GM12878 (cell line): ENCODE measurements around the gene NKX1-1. TPM values are rescaled to one million over a fixed set of nuclear protein-coding genes. Genes with fewer than 3 reads are reported as not detected.

Experiments
- ATAC-seq: fragments of 200-7000 bp; cut with Tn5 transposase; 3 replicates; pipeline ENCODE4 v1.9.1; 2020; ENCODE audit warnings: mild to moderate bottlenecking, moderate library complexity
- BruUV-seq: library from RNA; stranded (reverse); fragments of 400-500 nt; replicated peaks from 2 replicates; lab custom pipeline; 2021; lab: Mats Ljungman, UMichigan
- CTCF ChIA-PET: fragments of 300-600 bp; sonication (Branson Sonifier 250); formaldehyde crosslinking; extraction: SDS; loops from one replicate; lab custom pipeline; 2021; ENCODE audit warnings: inconsistent platforms; lab: Yijun Ruan, JAX
- POLR2A ChIA-PET: fragments of 350-600 bp; formaldehyde crosslinking; extraction: SDS; loops from one replicate; lab custom pipeline; 2021; ENCODE audit warnings: inconsistent platforms; lab: Charles Lee
- RAD21 ChIA-PET: fragments of 300-600 bp; sonication (Branson Sonifier 250); formaldehyde crosslinking; loops from one replicate; lab custom pipeline; 2023; ENCODE audit warnings: antibody characterized with exemption; ENCODE audit not compliant: unreplicated experiment; lab: Charles Lee
- SMC1A ChIA-PET: fragments of 300-600 bp; sonication (Branson Sonifier 250); formaldehyde crosslinking; loops from one replicate; lab custom pipeline; 2023; ENCODE audit not compliant: unreplicated experiment, uncharacterized antibody; lab: Charles Lee
- DNase-seq: peaks from one replicate; pipeline ENCODE4 v3.0.0-alpha.2; 2011; ENCODE audit warnings: low read depth, low spot score
- FAIRE-seq: peaks from 3 replicates; lab custom pipeline; 2011; peaks lifted over from hg19 to GRCh38; lab: Jason Lieb, UNC
- H2AFZ ChIP-seq: 2 replicates; pipeline ENCODE4 v1.6.0; 2011; ENCODE audit warnings: low read depth, low read length, control low read depth; ENCODE audit not compliant: control insufficient read depth
- H3K27ac ChIP-seq: 2 replicates; pipeline ENCODE4 v1.5.1; 2011; ENCODE audit warnings: control low read depth; ENCODE audit not compliant: control insufficient read depth, insufficient read depth
- H3K27me3 ChIP-seq, 2 experiments: replicated peaks in 1 of 2; 2 replicates each; pipeline versions ENCODE4 v1.6.0 to v1.6.1; 2011; ENCODE audit warnings: low read length in 1 of 2; ENCODE audit not compliant: control insufficient read depth in 2 of 2, insufficient read depth in 2 of 2
- H3K36me3 ChIP-seq, 2 experiments: 2 replicates each; pipeline ENCODE4 v1.5.1; 2011; ENCODE audit warnings: low read length in 1 of 2; ENCODE audit not compliant: control insufficient read depth in 2 of 2, insufficient read depth in 2 of 2
- H3K4me1 ChIP-seq: 2 replicates; pipeline ENCODE4 v1.6.1; 2011; ENCODE audit warnings: mild to moderate bottlenecking, low read length, moderate library complexity, mixed read lengths; ENCODE audit not compliant: control insufficient read depth, insufficient read depth
- H3K4me2 ChIP-seq: 2 replicates; pipeline ENCODE4 v1.6.0; 2011; ENCODE audit warnings: control low read depth; ENCODE audit not compliant: control insufficient read depth, insufficient read depth
- H3K4me3 ChIP-seq: fragments of 200-600 bp; sonication (generic); 2 replicates; pipeline ENCODE4 v1.5.1; 2016
- H3K79me2 ChIP-seq: 2 replicates; pipeline ENCODE4 v1.6.0; 2011; ENCODE audit warnings: low read length; ENCODE audit not compliant: control insufficient read depth, insufficient read depth
- H3K9ac ChIP-seq: 2 replicates; pipeline ENCODE4 v1.8.0; 2011; ENCODE audit warnings: low read length, control low read depth, mixed read lengths; ENCODE audit not compliant: control insufficient read depth, insufficient read depth
- H3K9me3 ChIP-seq: replicated peaks from 3 replicates; pipeline ENCODE4 v1.5.1; 2011; ENCODE audit warnings: mild to moderate bottlenecking, low read length; ENCODE audit not compliant: control insufficient read depth, insufficient read depth
- H4K20me1 ChIP-seq: 2 replicates; pipeline ENCODE4 v1.6.0; 2011; ENCODE audit not compliant: control insufficient read depth, insufficient read depth
- CEBPB ChIP-seq, 2 experiments: fragments of 150-350 bp in 1 of 2; IDR thresholded peaks; 2 replicates each; pipeline ENCODE4 v1.6.1; 2012 to 2014; ENCODE audit warnings: low read depth in 2 of 2, low read length in 2 of 2, borderline replicate concordance in 1 of 2, inconsistent platforms in 1 of 2
- EGR1 ChIP-seq, 2 experiments: IDR thresholded peaks; 1 replicate in 1 of 2; 2 replicates in 1 of 2; pipeline ENCODE4 v1.6.1; 2011 to 2012; ENCODE audit warnings: low read depth in 2 of 2, low read length in 2 of 2, borderline replicate concordance in 1 of 2, mild to moderate bottlenecking in 1 of 2, moderate library complexity in 1 of 2
- MYB ChIP-seq: fragments of 150-350 bp; IDR thresholded peaks from 2 replicates; pipeline ENCODE4 v1.6.1; 2014; ENCODE audit warnings: mild to moderate bottlenecking, low read depth, low read length, borderline replicate concordance
- NFXL1 ChIP-seq: fragments of 450-650 bp; IDR thresholded peaks from 2 replicates; pipeline ENCODE4 v1.6.1; 2017; ENCODE audit warnings: antibody characterized with exemption, mild to moderate bottlenecking, borderline replicate concordance
- NR2C1 ChIP-seq: fragments of 450-650 bp; IDR thresholded peaks from 2 replicates; pipeline ENCODE4 v1.6.1; 2017; ENCODE audit warnings: antibody characterized with exemption, mild to moderate bottlenecking, moderate library complexity
- NR2C2 ChIP-seq: IDR thresholded peaks from 2 replicates; pipeline ENCODE4 v1.6.1; 2011; ENCODE audit warnings: borderline replicate concordance, low read depth; ENCODE audit not compliant: control insufficient read depth, insufficient read length
- PAX8 ChIP-seq: fragments of 450-650 bp; IDR thresholded peaks from 2 replicates; pipeline ENCODE4 v1.6.1; 2017; ENCODE audit warnings: mild to moderate bottlenecking, moderate library complexity
- POLR2A ChIP-seq: IDR thresholded peaks from 2 replicates; pipeline ENCODE4 v1.6.1; 2011; ENCODE audit warnings: low read depth, mild to moderate bottlenecking, low read length
- PRDM15 ChIP-seq: fragments of 450-650 bp; formaldehyde crosslinking; IDR thresholded peaks from 2 replicates; pipeline ENCODE4 v1.4.0; 2020; ENCODE audit warnings: mild to moderate bottlenecking, moderate library complexity
- RB1 ChIP-seq: fragments of 450-650 bp; formaldehyde crosslinking; IDR thresholded peaks from 2 replicates; pipeline ENCODE4 v1.6.1; 2017; ENCODE audit warnings: mild to moderate bottlenecking, borderline replicate concordance
- SIX5 ChIP-seq: IDR thresholded peaks from 2 replicates; pipeline ENCODE4 v1.6.1; 2011; ENCODE audit warnings: mild to moderate bottlenecking, low read depth, low read length, moderate library complexity; ENCODE audit not compliant: severe bottlenecking
- SMAD5 ChIP-seq: IDR thresholded peaks from 2 replicates; pipeline ENCODE4 v1.6.1; 2016; ENCODE audit warnings: antibody characterized with exemption, low read depth
- YBX1 ChIP-seq: fragments of 450-650 bp; IDR thresholded peaks from 2 replicates; pipeline ENCODE4 v1.6.1; 2016; ENCODE audit warnings: antibody characterized with exemption
- WGBS: methylation state at CpG from one replicate; pipeline ENCODE4 v1.1.6; 2016; ENCODE audit warnings: low lambda C conversion rate; ENCODE audit not compliant: insufficient replicate concordance, insufficient coverage; ENCODE audit errors: missing lambda C conversion rate; 5-methylcytosine and 5-hydroxymethylcytosine counted together
- in situ Hi-C: fragments of 300-500 bp; cut with MboI; formaldehyde crosslinking; loops from 9 replicates; pipeline ENCODE4 v1.14.3; 2018; ENCODE audit warnings: mixed read lengths
- intact Hi-C: fragments of 100-400 bp; cut with micrococcal nuclease; formaldehyde crosslinking; loops from one replicate; pipeline ENCODE4 v1.14.2; 2022; ENCODE audit not compliant: unreplicated experiment
- polyA plus RNA-seq, 11 experiments: library from polyadenylated mRNA; depleted of rRNA in 4 of 11; unstranded in 6 of 11; stranded (reverse) in 5 of 11; fragments of >200 nt; fragmentation: Nextera tagmentation in 4 of 11; fragmentation: Illumina TruSeq in 1 of 11; extraction: Ambion mirVana in 4 of 11; extraction: Trizol in 1 of 11; gene quantifications; 1 replicate in 1 of 11; 2 replicates in 10 of 11; pipeline versions ENCODE4 v1.2.1 to v1.2.3, GENCODE V29; 2011 to 2016; ENCODE audit warnings: inconsistent platforms in 2 of 11, missing spikeins in 2 of 11, low read depth in 1 of 11
- total RNA-seq, 4 experiments: library from RNA; depleted of rRNA in 3 of 4; stranded (reverse); fragments of >200 nt in 3 of 4; fragmentation: Illumina TruSeq in 1 of 4; extraction: Trizol in 1 of 4; gene quantifications; 2 replicates each; pipeline versions ENCODE4 v1.2.1 to v1.2.3, GENCODE V29; 2013 to 2021
- TF ChIP-seq, protein P1 (sequence below): fragments of 450-650 bp; IDR thresholded peaks from 2 replicates; pipeline ENCODE4 v1.6.1; 2017; ENCODE audit warnings: low read depth, mild to moderate bottlenecking, moderate library complexity
- TF ChIP-seq, protein P2 (sequence below), 3 experiments: IDR thresholded peaks in 2 of 3; conservative IDR thresholded peaks in 1 of 3; 2 replicates each; pipeline ENCODE4 v1.5.1; 2011; ENCODE audit warnings: low read depth in 3 of 3, low read length in 3 of 3, mild to moderate bottlenecking in 3 of 3, control low read depth in 2 of 3, moderate library complexity in 2 of 3, inconsistent platforms in 1 of 3, mixed read lengths in 1 of 3; ENCODE audit not compliant: control insufficient read depth in 2 of 3, insufficient read depth in 1 of 3; ENCODE audit errors: extremely low read depth in 1 of 3

The NKX1-1 gene
- total and polyA plus RNA-seq, 10 of the 15 experiments (the other 5 are each of a cell fraction or from before 2014, with no cell fraction given) = not detected

GRCh38 chr4:1381181-1381621, 25.0 kb downstream of the NKX1-1 start (continued):
- no peak for TF ChIP-seq RB1
- TF ChIP-seq, all 136 proteins: peak for 0

DNA sequence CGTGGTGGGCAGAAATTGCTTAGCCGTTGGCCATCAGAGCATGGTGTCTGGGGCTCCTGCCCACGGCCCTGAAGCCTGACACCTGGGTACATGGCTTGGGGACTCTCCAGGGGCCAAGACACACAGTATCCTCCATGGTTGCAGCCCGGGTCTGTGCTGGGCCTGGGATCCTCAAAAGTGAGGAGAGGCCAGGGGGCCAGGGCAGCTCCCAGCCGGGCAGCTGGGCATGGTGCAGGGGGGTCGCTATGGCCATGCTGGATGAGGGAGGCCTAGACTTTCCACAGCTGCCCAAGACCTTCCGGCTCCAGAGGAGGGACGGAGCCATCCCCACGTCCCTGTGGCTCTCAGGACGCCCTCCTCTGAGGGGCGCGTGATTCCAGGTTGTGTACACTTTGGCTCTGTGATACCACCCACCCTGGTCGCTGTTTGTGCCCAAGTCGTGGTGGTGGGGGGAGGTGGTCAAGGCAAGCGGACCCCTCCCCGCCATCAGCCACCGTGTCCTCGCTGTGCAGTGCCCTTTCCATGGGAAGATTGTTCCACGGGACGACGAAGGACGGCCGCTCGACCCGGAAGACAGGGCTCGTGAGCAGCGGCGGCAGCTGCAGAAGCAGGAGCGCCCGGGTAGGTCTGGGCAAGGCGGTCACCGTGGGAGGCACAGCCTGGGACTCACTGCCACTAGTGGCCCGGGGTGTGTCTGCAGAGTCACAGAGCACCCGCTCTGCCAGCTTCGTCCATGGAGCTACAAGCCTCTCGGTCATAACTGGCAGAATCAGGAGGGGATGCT, 25.7 kb downstream of the NKX1-1 start:
- Histone ChIP-seq H2AFZ (no peak overlapping the region), H3K79me2 (no peaks in the 10 kb centered on the region), H3K27ac (no peak overlapping the region), H4K20me1 (no peaks in the 10 kb centered on the region), H3K9ac (no peak overlapping the region), H3K36me3 (no peaks in the 10 kb centered on the region; a peak in 1 of 4 replicates), H3K27me3 (no peaks in the 10 kb centered on the region), H3K4me3 (no peak overlapping the region), H3K4me2 (no peak overlapping the region), H3K9me3 (no peaks in the 10 kb centered on the region), H3K4me1 (no peaks in the 10 kb centered on the region)
- FAIRE-seq = no peak
- RAD21 ChIA-PET = no interaction called here
- CTCF ChIA-PET = no interaction called here
- BruUV-seq = no TSS peak
- no peak for DNase-seq
- in situ Hi-C loops = no loop called here
- POLR2A ChIA-PET = no interaction called here
- SMC1A ChIA-PET = no interaction called here
- WGBS = 85% methylated on average over 36 of the region's 36 CpGs
- intact Hi-C loops = no loop called here
- ATAC-seq = no peak
- TF ChIP-seq PRDM15 (CRISPR knock-in tag) (no peak), CEBPB (IDR thresholded peaks at IDR 0.05; ENCODE audit: borderline replicate concordance in 1 of 2, low read depth in 2 of 2, low read length in 2 of 2) (no peak), POLR2A (no peak), PAX8 (no peak), EGR1 (IDR thresholded peaks at IDR 0.05; ENCODE audit: borderline replicate concordance in 1 of 2, low read depth in 2 of 2, low read length in 2 of 2) (no peak), SIX5 (no peak), SMAD5 (no peak), NR2C2 (no peak), NFXL1 (no peak), NR2C1 (no peak), YBX1 (no peak), MYB (no peak)
- TF ChIP-seq, protein P1, sequence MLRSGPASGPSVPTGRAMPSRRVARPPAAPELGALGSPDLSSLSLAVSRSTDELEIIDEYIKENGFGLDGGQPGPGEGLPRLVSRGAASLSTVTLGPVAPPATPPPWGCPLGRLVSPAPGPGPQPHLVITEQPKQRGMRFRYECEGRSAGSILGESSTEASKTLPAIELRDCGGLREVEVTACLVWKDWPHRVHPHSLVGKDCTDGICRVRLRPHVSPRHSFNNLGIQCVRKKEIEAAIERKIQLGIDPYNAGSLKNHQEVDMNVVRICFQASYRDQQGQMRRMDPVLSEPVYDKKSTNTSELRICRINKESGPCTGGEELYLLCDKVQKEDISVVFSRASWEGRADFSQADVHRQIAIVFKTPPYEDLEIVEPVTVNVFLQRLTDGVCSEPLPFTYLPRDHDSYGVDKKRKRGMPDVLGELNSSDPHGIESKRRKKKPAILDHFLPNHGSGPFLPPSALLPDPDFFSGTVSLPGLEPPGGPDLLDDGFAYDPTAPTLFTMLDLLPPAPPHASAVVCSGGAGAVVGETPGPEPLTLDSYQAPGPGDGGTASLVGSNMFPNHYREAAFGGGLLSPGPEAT = no peak
- TF ChIP-seq, protein P2, sequence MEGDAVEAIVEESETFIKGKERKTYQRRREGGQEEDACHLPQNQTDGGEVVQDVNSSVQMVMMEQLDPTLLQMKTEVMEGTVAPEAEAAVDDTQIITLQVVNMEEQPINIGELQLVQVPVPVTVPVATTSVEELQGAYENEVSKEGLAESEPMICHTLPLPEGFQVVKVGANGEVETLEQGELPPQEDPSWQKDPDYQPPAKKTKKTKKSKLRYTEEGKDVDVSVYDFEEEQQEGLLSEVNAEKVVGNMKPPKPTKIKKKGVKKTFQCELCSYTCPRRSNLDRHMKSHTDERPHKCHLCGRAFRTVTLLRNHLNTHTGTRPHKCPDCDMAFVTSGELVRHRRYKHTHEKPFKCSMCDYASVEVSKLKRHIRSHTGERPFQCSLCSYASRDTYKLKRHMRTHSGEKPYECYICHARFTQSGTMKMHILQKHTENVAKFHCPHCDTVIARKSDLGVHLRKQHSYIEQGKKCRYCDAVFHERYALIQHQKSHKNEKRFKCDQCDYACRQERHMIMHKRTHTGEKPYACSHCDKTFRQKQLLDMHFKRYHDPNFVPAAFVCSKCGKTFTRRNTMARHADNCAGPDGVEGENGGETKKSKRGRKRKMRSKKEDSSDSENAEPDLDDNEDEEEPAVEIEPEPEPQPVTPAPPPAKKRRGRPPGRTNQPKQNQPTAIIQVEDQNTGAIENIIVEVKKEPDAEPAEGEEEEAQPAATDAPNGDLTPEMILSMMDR (IDR thresholded peaks at IDR 0.05 in 2 of 3, conservative IDR thresholded peaks at IDR 0.05 in 1 of 3; ENCODE audit: control insufficient read depth in 2 of 3, extremely low read depth in 1 of 3, insufficient read depth in 1 of 3, low read depth in 3 of 3, low read length in 3 of 3) = no peak
